ENCODE measurements around the gene FBXW11.

DNA sequence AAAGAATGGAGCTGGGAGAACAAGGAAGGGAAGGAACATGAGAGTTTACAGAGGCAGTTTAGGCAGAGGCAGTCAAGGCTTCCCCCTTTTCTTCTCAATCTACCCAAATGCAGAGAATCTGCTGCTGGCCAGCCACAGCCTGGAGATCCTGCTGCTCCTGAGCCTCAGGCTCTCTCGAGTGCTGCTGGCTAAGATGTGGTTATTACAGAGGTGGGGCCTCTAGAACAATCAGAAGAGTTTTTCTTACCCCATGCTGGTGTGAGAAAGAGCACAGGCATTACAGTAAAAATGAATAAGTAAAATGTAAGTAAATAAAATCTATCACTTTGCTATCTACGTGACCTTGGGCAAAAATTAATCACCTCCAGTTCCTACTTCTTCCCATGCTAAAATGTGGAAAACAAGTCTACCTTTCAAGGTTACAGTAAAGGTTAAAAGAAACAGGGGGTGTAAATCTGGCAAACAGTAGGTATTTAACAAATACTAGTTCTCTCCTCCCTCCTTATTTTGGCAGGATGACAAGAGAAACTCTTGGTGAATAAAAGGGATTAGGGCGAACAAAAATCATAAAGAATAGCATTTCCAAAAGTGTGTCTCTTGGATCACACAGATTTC is 31.1 kb downstream of the FBXW11 start:
- TF ChIP-seq, protein P1, sequence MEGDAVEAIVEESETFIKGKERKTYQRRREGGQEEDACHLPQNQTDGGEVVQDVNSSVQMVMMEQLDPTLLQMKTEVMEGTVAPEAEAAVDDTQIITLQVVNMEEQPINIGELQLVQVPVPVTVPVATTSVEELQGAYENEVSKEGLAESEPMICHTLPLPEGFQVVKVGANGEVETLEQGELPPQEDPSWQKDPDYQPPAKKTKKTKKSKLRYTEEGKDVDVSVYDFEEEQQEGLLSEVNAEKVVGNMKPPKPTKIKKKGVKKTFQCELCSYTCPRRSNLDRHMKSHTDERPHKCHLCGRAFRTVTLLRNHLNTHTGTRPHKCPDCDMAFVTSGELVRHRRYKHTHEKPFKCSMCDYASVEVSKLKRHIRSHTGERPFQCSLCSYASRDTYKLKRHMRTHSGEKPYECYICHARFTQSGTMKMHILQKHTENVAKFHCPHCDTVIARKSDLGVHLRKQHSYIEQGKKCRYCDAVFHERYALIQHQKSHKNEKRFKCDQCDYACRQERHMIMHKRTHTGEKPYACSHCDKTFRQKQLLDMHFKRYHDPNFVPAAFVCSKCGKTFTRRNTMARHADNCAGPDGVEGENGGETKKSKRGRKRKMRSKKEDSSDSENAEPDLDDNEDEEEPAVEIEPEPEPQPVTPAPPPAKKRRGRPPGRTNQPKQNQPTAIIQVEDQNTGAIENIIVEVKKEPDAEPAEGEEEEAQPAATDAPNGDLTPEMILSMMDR (IDR thresholded peaks at IDR 0.05) = no peak
- TF ChIP-seq POLR2A (IDR thresholded peaks at IDR 0.05) = no peak
